ENCODE measurements around the gene RSRP1.

The RSRP1 gene

GRCh38 chr1:25217015-25217414 is 30.2 kb downstream of the RSRP1 start:
- peaks cover 6% of the 10 kb centered on the region; the same call in 1 of the 2 replicates for H3K36me3 ChIP-seq (ENCODE audit: insufficient read depth, low read length)
- no peak overlapping the region for H3K9ac ChIP-seq (ENCODE audit: low read depth, low read length)
- H3K4me1 ChIP-seq (ENCODE audit: insufficient read depth, low read length), result no peaks in the 10 kb centered on the region
- no peaks in the 10 kb centered on the region for H3K9me3 ChIP-seq (ENCODE audit: control insufficient read depth, insufficient read depth, low read length)

GRCh38 chr1:25216123-25216522 is 31.1 kb downstream of the RSRP1 start:
- no peaks in the 10 kb centered on the region for H3K4me1 ChIP-seq (ENCODE audit: insufficient read depth, low read length)

GRCh38 chr1:25212725-25213124 is 34.5 kb downstream of the RSRP1 start:
- Histone ChIP-seq H3K4me1 (ENCODE audit: insufficient read depth, low read length) (no peaks in the 10 kb centered on the region), H3K9ac (ENCODE audit: low read depth, low read length) (no peak overlapping the region), H3K36me3 (ENCODE audit: insufficient read depth, low read length) (no peaks in the 10 kb centered on the region), H3K9me3 (ENCODE audit: control insufficient read depth, insufficient read depth, low read length) (no peaks in the 10 kb centered on the region)

More at GRCh38 chr1:25216123-25216522, 31.1 kb downstream of the RSRP1 start:
- Histone ChIP-seq H3K36me3 (ENCODE audit: insufficient read depth, low read length) (no peaks in the 10 kb centered on the region; the same call in 1 of the 2 replicates), H3K9me3 (ENCODE audit: control insufficient read depth, insufficient read depth, low read length) (no peaks in the 10 kb centered on the region), H3K9ac (ENCODE audit: low read depth, low read length) (no peak overlapping the region)

GRCh38 chr1:25210728-25211127 is 36.5 kb downstream of the RSRP1 start:
- Histone ChIP-seq H3K36me3 (ENCODE audit: insufficient read depth, low read length) (no peaks in the 10 kb centered on the region), H3K4me1 (ENCODE audit: insufficient read depth, low read length) (no peaks in the 10 kb centered on the region), H3K9ac (ENCODE audit: low read depth, low read length) (no peak overlapping the region), H3K9me3 (ENCODE audit: control insufficient read depth, insufficient read depth, low read length) (no peaks in the 10 kb centered on the region)

GRCh38 chr1:25209516-25209915 is 37.7 kb downstream of the RSRP1 start:
- Histone ChIP-seq H3K36me3 (ENCODE audit: insufficient read depth, low read length) (no peaks in the 10 kb centered on the region), H3K4me1 (ENCODE audit: insufficient read depth, low read length) (no peaks in the 10 kb centered on the region), H3K9me3 (ENCODE audit: control insufficient read depth, insufficient read depth, low read length) (no peaks in the 10 kb centered on the region), H3K9ac (ENCODE audit: low read depth, low read length) (no peak overlapping the region)

GRCh38 chr1:25208561-25209222 is 38.6 kb downstream of the RSRP1 start:
- no peak overlapping the region for H3K9ac ChIP-seq (ENCODE audit: low read depth, low read length)
- H3K9me3 ChIP-seq (ENCODE audit: control insufficient read depth, insufficient read depth, low read length), result no peaks in the 10 kb centered on the region
- H3K4me1 ChIP-seq (ENCODE audit: insufficient read depth, low read length), result peaks cover 5% of the 10 kb centered on the region
- no peaks in the 10 kb centered on the region for H3K36me3 ChIP-seq (ENCODE audit: insufficient read depth, low read length)

GRCh38 chr1:25208092-25208491 is 39.2 kb downstream of the RSRP1 start:
- no peaks in the 10 kb centered on the region for H3K9me3 ChIP-seq (ENCODE audit: control insufficient read depth, insufficient read depth, low read length)

GRCh38 chr1:25206201-25206600 is 41.1 kb downstream of the RSRP1 start:
- no peaks in the 10 kb centered on the region for H3K9me3 ChIP-seq (ENCODE audit: control insufficient read depth, insufficient read depth, low read length)
- peaks cover 5% of the 10 kb centered on the region for H3K4me1 ChIP-seq (ENCODE audit: insufficient read depth, low read length)
- H3K36me3 ChIP-seq (ENCODE audit: insufficient read depth, low read length), result no peaks in the 10 kb centered on the region
- H3K9ac ChIP-seq (ENCODE audit: low read depth, low read length), result no peak overlapping the region

More at GRCh38 chr1:25208092-25208491, 39.2 kb downstream of the RSRP1 start:
- peaks cover 5% of the 10 kb centered on the region for H3K4me1 ChIP-seq (ENCODE audit: insufficient read depth, low read length)
- H3K36me3 ChIP-seq (ENCODE audit: insufficient read depth, low read length), result no peaks in the 10 kb centered on the region
- H3K9ac ChIP-seq (ENCODE audit: low read depth, low read length), result no peak overlapping the region

- Histone ChIP-seq H3K4me1 (ENCODE audit: insufficient read depth, low read length) (peaks cover 5% of the 10 kb centered on the region), H3K9ac (ENCODE audit: low read depth, low read length) (no peak overlapping the region), H3K36me3 (ENCODE audit: insufficient read depth, low read length) (no peaks in the 10 kb centered on the region), H3K9me3 (ENCODE audit: control insufficient read depth, insufficient read depth, low read length) (no peaks in the 10 kb centered on the region)
Observed at GRCh38 chr1:25205786-25206185, 41.5 kb downstream of the RSRP1 start.

GRCh38 chr1:25204797-25205480 is 42.3 kb downstream of the RSRP1 start:
- no peaks in the 10 kb centered on the region for H3K9me3 ChIP-seq (ENCODE audit: control insufficient read depth, insufficient read depth, low read length)
- H3K36me3 ChIP-seq (ENCODE audit: insufficient read depth, low read length), result no peaks in the 10 kb centered on the region
- peaks cover 5% of the 10 kb centered on the region for H3K4me1 ChIP-seq (ENCODE audit: insufficient read depth, low read length)
- no peak overlapping the region for H3K9ac ChIP-seq (ENCODE audit: low read depth, low read length)

- no peaks in the 10 kb centered on the region for H3K36me3 ChIP-seq (ENCODE audit: insufficient read depth, low read length)
- H3K9ac ChIP-seq (ENCODE audit: low read depth, low read length), result no peak overlapping the region
- H3K9me3 ChIP-seq (ENCODE audit: control insufficient read depth, insufficient read depth, low read length), result no peaks in the 10 kb centered on the region
- peaks cover 9% of the 10 kb centered on the region for H3K4me1 ChIP-seq (ENCODE audit: insufficient read depth, low read length)
Observed at GRCh38 chr1:25201006-25201405, 46.2 kb downstream of the RSRP1 start.

- no peaks in the 10 kb centered on the region for H3K36me3 ChIP-seq (ENCODE audit: insufficient read depth, low read length)
- no peak overlapping the region for H3K9ac ChIP-seq (ENCODE audit: low read depth, low read length)
- H3K9me3 ChIP-seq (ENCODE audit: control insufficient read depth, insufficient read depth, low read length), result no peaks in the 10 kb centered on the region
- H3K4me1 ChIP-seq (ENCODE audit: insufficient read depth, low read length), result peaks cover 9% of the 10 kb centered on the region
Observed at GRCh38 chr1:25199819-25200620, 47.2 kb downstream of the RSRP1 start.

GRCh38 chr1:25198663-25199252 is 48.5 kb downstream of the RSRP1 start:
- no peak overlapping the region for H3K9ac ChIP-seq (ENCODE audit: low read depth, low read length)
- peaks cover 4% of the 10 kb centered on the region; the same call in 1 of the 2 replicates for H3K4me1 ChIP-seq (ENCODE audit: insufficient read depth, low read length)
- H3K9me3 ChIP-seq (ENCODE audit: control insufficient read depth, insufficient read depth, low read length), result no peaks in the 10 kb centered on the region
- H3K36me3 ChIP-seq (ENCODE audit: insufficient read depth, low read length), result no peaks in the 10 kb centered on the region

GRCh38 chr1:25197982-25198662 is 49.1 kb downstream of the RSRP1 start:
- peaks cover 8% of the 10 kb centered on the region; the same call in 1 of the 2 replicates for H3K4me1 ChIP-seq (ENCODE audit: insufficient read depth, low read length)
- H3K9ac ChIP-seq (ENCODE audit: low read depth, low read length), result no peak overlapping the region
- no peaks in the 10 kb centered on the region for H3K36me3 ChIP-seq (ENCODE audit: insufficient read depth, low read length)
- no peaks in the 10 kb centered on the region for H3K9me3 ChIP-seq (ENCODE audit: control insufficient read depth, insufficient read depth, low read length)

Measured in ES-I3 (cell line).